HUES48 (cell line): Measurements from ENCODE around the gene CABS1.

Experiments used
- H3K27ac ChIP-seq: one replicate; pipeline ENCODE4 v1.7.0; 2013; ENCODE audit warnings: low read depth, low read length, inconsistent platforms
- H3K27me3 ChIP-seq: 2 replicates; pipeline ENCODE4 v1.6.1; 2013; ENCODE audit warnings: mild to moderate bottlenecking, low read length; ENCODE audit not compliant: control insufficient read depth, insufficient read depth
- H3K36me3 ChIP-seq: 2 replicates; pipeline ENCODE4 v1.6.1; 2013; ENCODE audit warnings: low read length; ENCODE audit not compliant: control insufficient read depth, insufficient read depth
- H3K4me1 ChIP-seq: 2 replicates; pipeline ENCODE4 v1.6.1; 2013; ENCODE audit warnings: mild to moderate bottlenecking, low read length; ENCODE audit not compliant: control insufficient read depth, insufficient read depth
- H3K4me3 ChIP-seq: 2 replicates; pipeline ENCODE4 v1.5.1; 2013; ENCODE audit warnings: mild to moderate bottlenecking, low read depth, low read length
- H3K9ac ChIP-seq: 2 replicates; pipeline ENCODE4 v1.6.1; 2013; ENCODE audit warnings: mild to moderate bottlenecking, low read depth, low read length, moderate library complexity
- H3K9me3 ChIP-seq: 2 replicates; pipeline ENCODE4 v1.6.1; 2013; ENCODE audit warnings: low read length; ENCODE audit not compliant: control insufficient read depth, insufficient read depth

Gene CABS1

GRCh38 chr4:70326052-70326451 is 8.7 kb upstream of the CABS1 start:
- H3K27me3 ChIP-seq = no peaks in the 10 kb centered on the region
- no peaks in the 10 kb centered on the region for H3K36me3 ChIP-seq
- H3K4me3 ChIP-seq = no peak overlapping the region
- no peak overlapping the region for H3K9ac ChIP-seq
- no peaks in the 10 kb centered on the region; the same call in 1 of the 2 replicates for H3K9me3 ChIP-seq
- no peak overlapping the region for H3K27ac ChIP-seq
- no peaks in the 10 kb centered on the region for H3K4me1 ChIP-seq

GRCh38 chr4:70336043-70336442 is 1.3 kb downstream of the CABS1 start:
- Histone ChIP-seq H3K27ac (no peak overlapping the region), H3K4me1 (no peaks in the 10 kb centered on the region)

GRCh38 chr4:70337886-70338420 is 3.2 kb downstream of the CABS1 start:
- Histone ChIP-seq H3K4me3 (no peak overlapping the region), H3K36me3 (no peaks in the 10 kb centered on the region)

More at GRCh38 chr4:70336043-70336442, 1.3 kb downstream of the CABS1 start:
- Histone ChIP-seq H3K4me3 (no peak overlapping the region), H3K36me3 (no peaks in the 10 kb centered on the region), H3K9ac (no peak overlapping the region), H3K27me3 (no peaks in the 10 kb centered on the region), H3K9me3 (no peaks in the 10 kb centered on the region)

DNA sequence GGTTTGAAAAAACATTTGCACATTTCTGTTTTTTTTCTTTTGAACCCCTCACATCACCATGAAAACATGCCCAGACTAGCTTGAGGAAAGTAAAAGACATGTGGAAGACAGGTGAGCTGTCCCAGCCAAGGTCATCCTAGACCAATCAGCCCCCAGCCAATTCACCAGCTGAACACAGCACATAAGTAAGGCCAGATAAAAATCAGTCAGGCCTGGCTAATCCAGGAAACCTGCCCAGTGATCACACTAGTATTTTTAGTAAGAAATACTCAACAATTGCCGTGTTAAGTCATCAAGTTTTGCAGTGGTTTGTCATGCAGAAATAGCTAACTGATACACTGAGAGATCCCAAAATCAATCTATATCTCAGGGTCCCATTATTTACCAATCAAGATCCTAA is 21.4 kb downstream of the CABS1 start:
- Histone ChIP-seq H3K9ac (no peak overlapping the region), H3K27ac (no peak overlapping the region), H3K27me3 (no peaks in the 10 kb centered on the region), H3K4me3 (no peak overlapping the region), H3K4me1 (no peaks in the 10 kb centered on the region; the same call in 1 of the 2 replicates), H3K36me3 (no peaks in the 10 kb centered on the region), H3K9me3 (no peaks in the 10 kb centered on the region)

More at GRCh38 chr4:70337886-70338420, 3.2 kb downstream of the CABS1 start:
- H3K9ac ChIP-seq = no peak overlapping the region
- H3K4me1 ChIP-seq = no peaks in the 10 kb centered on the region
- no peaks in the 10 kb centered on the region for H3K9me3 ChIP-seq
- H3K27ac ChIP-seq = no peak overlapping the region
- no peaks in the 10 kb centered on the region for H3K27me3 ChIP-seq

DNA sequence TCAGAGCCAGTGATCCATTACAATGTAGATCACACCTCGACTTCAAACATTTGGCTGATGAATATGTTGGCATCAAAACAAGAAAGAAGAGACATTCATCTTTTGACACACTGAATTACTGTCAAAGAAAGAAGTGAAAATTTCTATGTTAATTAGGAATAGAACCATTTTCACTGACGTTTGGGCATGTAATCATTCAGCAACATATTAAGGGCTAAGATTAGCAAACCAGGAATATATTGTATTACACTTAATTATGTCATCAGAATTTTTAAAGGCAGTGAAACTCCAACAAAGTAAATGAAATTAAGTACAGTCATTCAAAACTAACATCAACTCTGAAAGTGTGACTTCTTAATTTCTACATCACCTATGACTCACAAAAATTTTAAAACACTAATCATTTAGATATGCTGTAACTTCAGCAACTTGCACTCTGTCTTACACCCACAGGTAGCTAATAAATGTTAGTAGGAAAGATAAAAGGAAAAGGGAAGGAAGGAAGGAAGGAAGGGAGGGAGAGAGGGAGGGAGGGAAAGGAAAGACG is 24.4 kb downstream of the CABS1 start:
- H3K36me3 ChIP-seq = no peaks in the 10 kb centered on the region
- no peaks in the 10 kb centered on the region for H3K9me3 ChIP-seq
- no peak overlapping the region for H3K27ac ChIP-seq
- H3K4me1 ChIP-seq = no peaks in the 10 kb centered on the region; the same call in 1 of the 2 replicates
- H3K27me3 ChIP-seq = no peaks in the 10 kb centered on the region
- no peak overlapping the region for H3K9ac ChIP-seq
- no peak overlapping the region for H3K4me3 ChIP-seq

DNA sequence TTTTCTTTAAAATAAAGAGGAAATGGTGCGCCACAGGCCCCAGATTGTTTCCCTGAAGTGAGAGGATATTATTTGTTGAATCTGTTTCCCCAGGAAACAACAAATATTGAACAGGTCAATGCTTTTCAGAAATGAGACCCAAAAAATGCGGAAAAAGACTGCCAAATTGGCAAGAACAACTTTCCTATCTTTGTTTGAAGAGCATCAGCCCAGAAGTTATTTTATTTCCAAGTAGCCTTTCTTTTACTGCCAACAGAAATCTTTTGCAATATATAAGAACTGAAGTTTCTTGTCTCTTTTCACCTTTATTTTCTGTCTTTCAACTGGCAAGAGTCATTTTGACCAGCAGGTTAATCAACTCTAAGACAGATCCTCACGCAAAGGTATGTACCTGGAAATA is 25.7 kb downstream of the CABS1 start, which contains the start of gene SMR3A:
Gene SMR3A (plus strand): TSS at position 301 of the 400 bp plus-strand sequence. CDS start 1,356 bp downstream, outside the sequence.
- Histone ChIP-seq H3K9me3 (no peaks in the 10 kb centered on the region), H3K27ac (no peak within 1 kb of the TSS), H3K4me1 (no peaks in the 10 kb centered on the region), H3K27me3 (no peaks in the 10 kb centered on the region), H3K36me3 (no peaks in the 10 kb centered on the region), H3K9ac (no peak within 1 kb of the TSS), H3K4me3 (no peak within 1 kb of the TSS)

- no peak overlapping the region for H3K9ac ChIP-seq
- H3K36me3 ChIP-seq = no peaks in the 10 kb centered on the region
- no peak overlapping the region for H3K4me3 ChIP-seq
- H3K4me1 ChIP-seq = no peaks in the 10 kb centered on the region
- H3K27me3 ChIP-seq = no peaks in the 10 kb centered on the region
- no peak overlapping the region for H3K27ac ChIP-seq
- no peaks in the 10 kb centered on the region for H3K9me3 ChIP-seq
These were observed 29.2 kb downstream of the CABS1 start for GRCh38 chr4:70364002-70364401.

DNA sequence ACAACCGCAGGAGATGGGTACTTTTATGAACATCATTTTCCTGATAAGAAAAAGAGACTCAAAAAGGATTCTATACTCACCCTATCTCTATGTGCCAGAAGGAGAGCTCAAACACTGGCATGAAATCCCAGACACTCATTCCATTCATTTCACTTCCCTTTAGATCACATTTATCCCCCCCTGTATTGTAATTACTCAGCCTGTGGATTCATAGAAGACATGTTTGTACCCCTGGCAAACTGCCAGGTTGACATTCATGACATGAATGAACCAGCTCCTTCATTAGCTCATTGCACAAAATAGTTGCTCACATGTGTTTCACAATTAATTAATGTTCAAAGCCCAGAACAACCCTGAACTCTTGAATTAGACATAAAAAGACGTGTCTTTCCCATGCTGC is 30.7 kb downstream of the CABS1 start:
- Histone ChIP-seq H3K27me3 (no peaks in the 10 kb centered on the region), H3K27ac (no peak overlapping the region), H3K4me1 (no peaks in the 10 kb centered on the region), H3K36me3 (no peaks in the 10 kb centered on the region), H3K9ac (no peak overlapping the region), H3K4me3 (no peak overlapping the region), H3K9me3 (no peaks in the 10 kb centered on the region)

DNA sequence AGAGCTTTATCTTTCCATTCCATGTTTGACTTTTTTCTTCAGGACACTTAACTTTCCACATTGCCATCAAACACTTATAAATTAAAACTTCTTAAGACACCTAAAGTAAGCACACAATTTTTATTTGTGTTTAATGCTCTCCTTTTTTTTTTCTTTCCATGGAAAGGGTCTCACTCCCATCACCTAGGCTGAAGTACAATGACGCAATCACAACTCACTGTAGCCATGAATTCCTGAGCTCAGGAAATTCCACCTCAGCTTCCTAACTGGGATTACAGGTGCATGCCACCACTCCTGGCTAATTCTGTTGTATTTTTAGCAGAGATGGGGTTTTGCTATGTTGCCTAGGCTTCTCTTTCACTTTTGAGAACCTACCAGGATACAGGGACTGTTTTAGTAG is 33.0 kb downstream of the CABS1 start:
- no peak overlapping the region for H3K27ac ChIP-seq
- no peak overlapping the region for H3K4me3 ChIP-seq
- no peaks in the 10 kb centered on the region for H3K27me3 ChIP-seq
- no peaks in the 10 kb centered on the region for H3K9me3 ChIP-seq
- H3K9ac ChIP-seq = no peak overlapping the region
- no peaks in the 10 kb centered on the region for H3K4me1 ChIP-seq
- H3K36me3 ChIP-seq = no peaks in the 10 kb centered on the region

GRCh38 chr4:70371987-70372386 is 37.2 kb downstream of the CABS1 start:
- Histone ChIP-seq H3K36me3 (no peaks in the 10 kb centered on the region), H3K4me1 (no peaks in the 10 kb centered on the region), H3K4me3 (no peak overlapping the region), H3K9me3 (no peaks in the 10 kb centered on the region), H3K27me3 (no peaks in the 10 kb centered on the region), H3K27ac (no peak overlapping the region), H3K9ac (no peak overlapping the region)

DNA sequence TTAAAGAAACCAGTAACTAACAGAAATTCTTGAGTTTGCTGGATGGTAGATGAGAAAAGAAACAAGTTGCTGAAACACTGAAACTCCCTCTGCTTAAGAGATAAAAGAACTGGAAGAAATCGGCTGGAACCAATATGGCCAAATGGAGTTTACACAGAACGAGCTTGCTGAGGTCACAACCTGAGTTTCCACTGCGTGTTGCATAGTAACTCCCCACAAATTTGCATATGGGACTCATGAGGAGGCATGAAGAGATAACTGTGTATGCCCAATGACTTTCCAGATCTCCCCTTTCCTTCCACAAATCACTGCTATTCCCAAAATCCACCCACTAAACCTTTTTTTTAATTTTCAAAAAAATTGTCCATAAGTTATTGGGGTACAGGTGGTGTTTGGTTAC is 38.0 kb downstream of the CABS1 start:
- Histone ChIP-seq H3K9ac (no peak overlapping the region), H3K4me3 (no peak overlapping the region), H3K27me3 (no peaks in the 10 kb centered on the region), H3K36me3 (no peaks in the 10 kb centered on the region), H3K9me3 (no peaks in the 10 kb centered on the region), H3K27ac (no peak overlapping the region), H3K4me1 (no peaks in the 10 kb centered on the region)
